Keratinocyte (primary cell): ENCODE results near the gene GRIK2.

Experiments used
- EZH2 ChIP-seq: IDR thresholded peaks from one replicate; pipeline ENCODE4 v1.6.1; 2012; ENCODE audit warnings: inconsistent platforms, mild to moderate bottlenecking, low read length, moderate library complexity
- TF ChIP-seq, protein P1 (sequence below), 3 experiments: IDR thresholded peaks in 1 of 3; conservative IDR thresholded peaks in 1 of 3; optimal IDR thresholded peaks in 1 of 3; 2 replicates in 2 of 3; 3 replicates in 1 of 3; pipeline versions ENCODE3 to v1.5.1; 2011; ENCODE audit warnings: low read length in 3 of 3, mild to moderate bottlenecking in 3 of 3, moderate library complexity in 2 of 3, control low read depth in 1 of 3, inconsistent platforms in 1 of 3; ENCODE audit not compliant: insufficient read depth in 2 of 3; ENCODE audit errors: extremely low read depth in 1 of 3

DNA sequence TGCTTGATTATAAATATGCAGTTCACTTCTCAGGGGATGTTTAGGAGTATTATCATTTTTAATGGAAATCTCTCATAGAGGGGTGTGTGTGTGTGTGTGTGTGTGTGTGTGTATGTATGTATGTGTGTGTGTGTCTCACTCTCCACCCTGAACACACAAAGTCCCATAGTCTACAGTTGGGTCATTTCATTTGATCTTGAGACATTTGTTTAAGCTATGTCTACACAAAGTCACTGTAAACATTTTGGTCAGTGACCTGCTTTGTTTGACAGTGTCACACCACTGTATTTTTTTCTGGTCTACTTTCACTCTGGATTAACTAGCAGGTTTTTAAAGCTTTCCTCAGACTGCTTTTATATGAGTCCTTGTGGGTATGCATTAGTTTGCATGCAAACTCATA, 215.2 kb downstream of the GRIK2 start:
- TF ChIP-seq, protein P1, sequence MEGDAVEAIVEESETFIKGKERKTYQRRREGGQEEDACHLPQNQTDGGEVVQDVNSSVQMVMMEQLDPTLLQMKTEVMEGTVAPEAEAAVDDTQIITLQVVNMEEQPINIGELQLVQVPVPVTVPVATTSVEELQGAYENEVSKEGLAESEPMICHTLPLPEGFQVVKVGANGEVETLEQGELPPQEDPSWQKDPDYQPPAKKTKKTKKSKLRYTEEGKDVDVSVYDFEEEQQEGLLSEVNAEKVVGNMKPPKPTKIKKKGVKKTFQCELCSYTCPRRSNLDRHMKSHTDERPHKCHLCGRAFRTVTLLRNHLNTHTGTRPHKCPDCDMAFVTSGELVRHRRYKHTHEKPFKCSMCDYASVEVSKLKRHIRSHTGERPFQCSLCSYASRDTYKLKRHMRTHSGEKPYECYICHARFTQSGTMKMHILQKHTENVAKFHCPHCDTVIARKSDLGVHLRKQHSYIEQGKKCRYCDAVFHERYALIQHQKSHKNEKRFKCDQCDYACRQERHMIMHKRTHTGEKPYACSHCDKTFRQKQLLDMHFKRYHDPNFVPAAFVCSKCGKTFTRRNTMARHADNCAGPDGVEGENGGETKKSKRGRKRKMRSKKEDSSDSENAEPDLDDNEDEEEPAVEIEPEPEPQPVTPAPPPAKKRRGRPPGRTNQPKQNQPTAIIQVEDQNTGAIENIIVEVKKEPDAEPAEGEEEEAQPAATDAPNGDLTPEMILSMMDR (optimal IDR thresholded peaks at IDR 0.05 in 1 of 3, IDR thresholded peaks at IDR 0.05 in 1 of 3, conservative IDR thresholded peaks at IDR 0.05 in 1 of 3; ENCODE audit: extremely low read depth in 1 of 3, insufficient read depth in 2 of 3, low read length in 3 of 3) = no peak
- no peak for TF ChIP-seq EZH2
